Type B pancreatic cell (in vitro differentiated cells): ENCODE results near the gene REX1BD. TPM values are rescaled to one million over a fixed set of nuclear protein-coding genes. Genes with fewer than 3 reads are reported as not detected.

Source experiments
- DNase-seq: peaks from one replicate; pipeline ENCODE4 v3.0.0; 2021; ENCODE audit warnings: mixed read lengths; ENCODE audit not compliant: unreplicated experiment; ENCODE audit errors: extremely low spot score
- H3K27ac Mint-ChIP-seq: 2 replicates; pipeline ENCODE4 v1.8.0; 2021; ENCODE audit warnings: mild to moderate bottlenecking, mixed read lengths
- H3K27me3 Mint-ChIP-seq: 2 replicates; pipeline ENCODE4 v1.8.0; 2021; ENCODE audit warnings: mixed read lengths
- H3K36me3 Mint-ChIP-seq: 2 replicates; pipeline ENCODE4 v1.8.0; 2021; ENCODE audit warnings: mixed read lengths
- H3K4me1 Mint-ChIP-seq: one replicate; pipeline ENCODE4 v1.8.0; 2021; ENCODE audit warnings: mixed read lengths; ENCODE audit not compliant: unreplicated experiment
- H3K4me3 Mint-ChIP-seq: 2 replicates; pipeline ENCODE4 v1.8.0; 2021; ENCODE audit warnings: mild to moderate bottlenecking, mixed read lengths
- H3K9me3 Mint-ChIP-seq: 2 replicates; pipeline ENCODE4 v1.8.0; 2021; ENCODE audit warnings: mixed read lengths
- total RNA-seq: library from RNA; stranded (reverse); gene quantifications from 2 replicates; pipeline ENCODE4 v1.2.1, GENCODE V29; 2021; ENCODE audit warnings: low replicate concordance
- TF ChIP-seq, protein P1 (sequence below): fragments of 200-600 bp; sonication (generic); conservative IDR thresholded peaks from 2 replicates; pipeline ENCODE4 v1.5.0; 2021; ENCODE audit warnings: antibody characterized with exemption, mild to moderate bottlenecking

REX1BD gene
- total RNA-seq, 1 donor from 2014 or later: 63.5 TPM

DNA sequence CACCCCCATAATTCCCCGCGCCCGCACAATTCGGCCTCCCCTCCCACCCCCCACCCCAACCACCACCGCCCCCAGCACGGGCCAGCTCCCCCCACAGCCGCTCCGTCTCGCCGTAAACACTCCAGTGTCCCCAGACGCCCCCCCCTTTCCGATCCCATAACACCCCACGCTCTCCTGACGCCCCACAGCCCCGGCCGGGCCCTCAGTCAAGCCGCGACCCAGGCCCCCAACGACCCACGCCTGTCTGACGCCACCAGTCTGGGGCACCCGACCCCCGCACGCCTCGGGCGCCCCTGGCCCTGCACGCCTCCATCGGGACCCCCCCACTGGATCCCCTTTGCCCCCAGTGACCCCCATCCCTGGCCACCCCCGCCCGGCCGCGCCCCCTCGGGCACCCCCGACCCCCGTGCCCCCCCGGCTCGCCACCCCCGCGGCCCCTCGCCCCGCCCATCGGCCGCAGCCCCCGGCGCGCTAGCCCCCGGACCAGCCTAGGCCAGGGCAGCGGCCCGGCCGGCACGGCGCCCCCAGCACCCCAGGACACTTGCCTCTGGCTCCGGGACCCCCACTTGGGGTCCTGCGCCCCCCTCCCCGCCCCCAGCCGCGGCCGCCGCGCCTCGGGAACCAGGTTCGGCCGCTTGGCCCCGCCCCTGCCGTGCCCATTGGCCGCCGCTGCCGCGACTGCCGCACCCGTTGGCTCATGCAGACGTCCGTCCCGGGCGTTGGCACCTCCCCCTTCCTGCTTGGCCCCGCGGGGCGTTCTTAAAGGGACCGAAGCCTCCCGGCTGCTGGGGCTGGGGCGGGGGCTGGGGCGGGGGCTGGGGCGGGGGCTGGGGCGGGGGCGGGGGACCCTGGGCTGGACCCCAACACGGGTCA lies 45.4 kb upstream of the REX1BD start, which contains the start of gene FKBP8:
Gene FKBP8, minus strand, starts transcription at position 633 of the 873 bp plus-strand sequence. CDS start 1,603 bp downstream, outside the sequence.
- Mint-ChIP-seq H3K9me3 (no peaks in the 10 kb centered on the region), H3K27me3 (no peaks in the 10 kb centered on the region), H3K4me3 (peak within 1 kb of the TSS; percentile 90), H3K36me3 (no peaks in the 10 kb centered on the region), H3K4me1 (no peaks in the 10 kb centered on the region), H3K27ac (peak within 1 kb of the TSS; percentile 89)
- DNase-seq: peak; percentile 92
- TF ChIP-seq, protein P1, sequence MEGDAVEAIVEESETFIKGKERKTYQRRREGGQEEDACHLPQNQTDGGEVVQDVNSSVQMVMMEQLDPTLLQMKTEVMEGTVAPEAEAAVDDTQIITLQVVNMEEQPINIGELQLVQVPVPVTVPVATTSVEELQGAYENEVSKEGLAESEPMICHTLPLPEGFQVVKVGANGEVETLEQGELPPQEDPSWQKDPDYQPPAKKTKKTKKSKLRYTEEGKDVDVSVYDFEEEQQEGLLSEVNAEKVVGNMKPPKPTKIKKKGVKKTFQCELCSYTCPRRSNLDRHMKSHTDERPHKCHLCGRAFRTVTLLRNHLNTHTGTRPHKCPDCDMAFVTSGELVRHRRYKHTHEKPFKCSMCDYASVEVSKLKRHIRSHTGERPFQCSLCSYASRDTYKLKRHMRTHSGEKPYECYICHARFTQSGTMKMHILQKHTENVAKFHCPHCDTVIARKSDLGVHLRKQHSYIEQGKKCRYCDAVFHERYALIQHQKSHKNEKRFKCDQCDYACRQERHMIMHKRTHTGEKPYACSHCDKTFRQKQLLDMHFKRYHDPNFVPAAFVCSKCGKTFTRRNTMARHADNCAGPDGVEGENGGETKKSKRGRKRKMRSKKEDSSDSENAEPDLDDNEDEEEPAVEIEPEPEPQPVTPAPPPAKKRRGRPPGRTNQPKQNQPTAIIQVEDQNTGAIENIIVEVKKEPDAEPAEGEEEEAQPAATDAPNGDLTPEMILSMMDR: no peak

DNA sequence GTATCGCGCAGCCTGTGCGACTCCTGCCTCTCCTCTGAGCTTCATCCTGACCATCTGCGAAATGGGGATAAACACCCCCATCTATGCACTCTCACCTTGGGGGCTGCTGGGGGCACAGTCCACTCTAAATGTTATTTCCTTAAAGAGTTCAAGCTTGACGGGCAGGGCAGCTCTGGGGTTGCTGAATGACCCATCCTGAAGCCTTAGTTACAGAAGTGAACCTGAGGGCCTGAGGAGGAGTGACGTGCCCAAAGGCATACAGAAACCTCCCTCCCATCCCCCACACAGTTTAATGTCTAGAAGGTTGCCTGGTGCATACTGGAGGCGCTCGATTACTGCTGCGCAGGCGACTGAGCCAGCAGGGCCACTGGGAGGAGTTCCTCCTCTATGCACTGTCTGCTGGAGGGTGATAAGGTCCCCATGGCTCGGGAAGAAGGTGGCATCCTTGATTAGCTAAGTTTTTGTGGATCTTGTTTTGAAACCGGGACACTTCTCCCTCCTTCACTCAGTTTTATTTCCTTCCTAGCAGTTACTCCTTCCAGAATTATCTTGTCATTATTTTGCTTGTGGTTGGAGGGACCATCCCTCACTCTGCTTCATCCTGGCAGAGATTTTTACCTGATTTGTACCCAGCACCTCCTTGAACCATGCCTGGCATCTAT lies 44.7 kb upstream of the REX1BD start:
- TF ChIP-seq, protein P1: no peak
- Mint-ChIP-seq H3K4me3 (peak overlapping the region; percentile 90), H3K27me3 (no peaks in the 10 kb centered on the region), H3K36me3 (no peaks in the 10 kb centered on the region), H3K27ac (peak overlapping the region; percentile 89), H3K9me3 (no peaks in the 10 kb centered on the region), H3K4me1 (no peaks in the 10 kb centered on the region)
- DNase-seq: no peak

DNA sequence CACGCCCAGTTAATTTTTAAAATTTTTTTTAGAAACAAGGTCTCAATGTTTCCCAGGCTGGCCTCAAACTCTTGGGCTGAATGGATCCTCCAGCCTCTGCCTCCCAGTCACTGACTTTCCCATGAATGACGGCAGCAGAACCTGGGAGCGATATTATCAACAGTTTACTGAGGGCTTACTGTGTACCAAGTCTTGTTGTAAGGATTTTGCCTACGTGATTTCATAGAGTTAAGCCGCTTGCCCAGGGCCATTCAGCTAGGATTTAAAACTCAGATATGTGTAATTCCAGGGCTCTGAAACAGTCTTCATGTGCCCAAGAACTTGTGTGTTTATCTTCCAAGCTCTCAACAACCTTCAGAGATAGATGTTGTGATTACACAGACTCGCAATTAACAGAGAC lies 37.0 kb upstream of the REX1BD start:
- Mint-ChIP-seq H3K36me3 (no peaks in the 10 kb centered on the region), H3K9me3 (no peaks in the 10 kb centered on the region), H3K27me3 (no peaks in the 10 kb centered on the region), H3K27ac (no peak overlapping the region), H3K4me3 (no peak overlapping the region), H3K4me1 (no peaks in the 10 kb centered on the region)
- TF ChIP-seq, protein P1: no peak
- no peak for DNase-seq

DNA sequence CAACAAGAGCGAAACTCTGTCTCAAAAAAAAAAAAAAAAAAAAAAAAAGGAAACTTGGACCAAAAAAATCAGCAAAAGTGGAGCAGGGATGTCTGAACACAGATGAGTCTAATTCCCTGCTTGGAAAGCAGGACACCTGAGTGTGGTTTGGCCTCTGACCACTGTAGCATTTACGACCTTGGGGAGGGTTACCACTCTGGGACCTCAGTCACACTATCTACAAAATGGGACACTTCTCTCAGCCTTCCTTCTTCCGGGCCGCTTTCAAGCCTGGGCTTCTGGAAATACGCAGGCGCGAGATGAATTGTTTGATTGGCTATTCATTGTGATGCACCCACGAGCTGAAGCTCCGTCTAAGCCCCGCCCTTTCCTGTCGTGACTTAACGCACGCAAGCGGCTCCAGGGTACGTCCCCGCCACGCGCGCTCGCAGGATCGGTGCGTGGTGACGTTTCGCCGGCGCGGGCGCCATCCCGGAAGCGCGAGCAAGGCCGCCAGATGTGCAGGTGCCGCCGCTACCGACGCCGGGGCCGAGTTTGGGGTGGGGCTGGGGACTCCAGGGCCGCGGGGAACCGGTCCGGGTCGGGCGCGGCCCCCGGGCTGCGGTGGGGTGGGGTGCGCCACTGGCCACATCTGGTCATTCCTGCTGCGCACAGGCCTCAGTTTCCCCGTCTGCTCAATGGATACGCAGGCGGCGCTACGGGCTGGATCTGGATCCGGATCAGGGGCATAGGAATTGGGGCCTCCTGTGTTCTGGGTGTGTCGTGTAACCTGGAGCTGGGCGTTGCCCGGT lies 31.0 kb upstream of the REX1BD start, which contains the start of gene KXD1:
Gene KXD1, plus strand, starts transcription at position 460 of the 791 bp plus-strand sequence. CDS start 4,187 bp downstream, outside the sequence.
- Mint-ChIP-seq H3K36me3 (peaks cover 3% of the 10 kb centered on the region), H3K4me3 (peak within 1 kb of the TSS; percentile 94), H3K4me1 (peaks cover 9% of the 10 kb centered on the region), H3K27ac (peak within 1 kb of the TSS; percentile 95), H3K27me3 (no peaks in the 10 kb centered on the region), H3K9me3 (no peaks in the 10 kb centered on the region)
- DNase-seq: peak; percentile 92
- TF ChIP-seq, protein P1: no peak

DNA sequence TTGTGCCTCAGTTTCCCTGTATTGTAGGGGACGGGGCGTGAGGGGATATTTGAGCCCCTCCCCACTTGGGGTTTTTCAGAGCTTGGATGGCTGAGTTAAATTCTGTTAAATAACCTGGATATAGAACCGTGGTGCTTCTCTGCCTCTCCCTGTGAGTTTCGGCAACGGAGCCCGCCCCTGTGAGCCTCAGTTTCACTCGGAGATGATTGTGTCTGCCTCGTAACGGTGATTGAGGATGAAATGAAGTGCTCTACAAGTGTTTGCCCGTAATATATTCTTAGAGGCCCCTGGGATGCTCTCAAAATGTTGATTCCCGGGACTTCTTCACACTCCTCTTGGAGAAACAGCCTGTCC lies 30.4 kb upstream of the REX1BD start:
- DNase-seq: no peak
- peaks cover 9% of the 10 kb centered on the region for H3K4me1 Mint-ChIP-seq

More for the DNA sequence above, 30.4 kb upstream of the REX1BD start:
- TF ChIP-seq, protein P1: no peak
- no peaks in the 10 kb centered on the region for H3K27me3 Mint-ChIP-seq
- peaks cover 3% of the 10 kb centered on the region for H3K36me3 Mint-ChIP-seq
- no peaks in the 10 kb centered on the region for H3K9me3 Mint-ChIP-seq
- H3K4me3 Mint-ChIP-seq: peak overlapping the region; percentile 94
- peak overlapping the region; percentile 95 for H3K27ac Mint-ChIP-seq
